Stimulated activated CD4-positive, alpha-beta T cell treated with anti-CD3 and anti-CD28 coated beads, Interleukin-15, amount 100 ng/mL, for 24 hours (primary cell): Measurements from ENCODE around the gene NCF2.
A peak's percentile ranks its signal among the peaks of the same experiment; 100 is the strongest.
"Not testable (repeated sequence)": the region's sequence is repeated elsewhere in the genome, so short reads cannot be mapped to it uniquely, and the experiment has no call there.

Source experiments
- DNase-seq: peaks from one replicate; pipeline ENCODE4 v3.0.0-alpha.2; 2020

The NCF2 gene, protein sequence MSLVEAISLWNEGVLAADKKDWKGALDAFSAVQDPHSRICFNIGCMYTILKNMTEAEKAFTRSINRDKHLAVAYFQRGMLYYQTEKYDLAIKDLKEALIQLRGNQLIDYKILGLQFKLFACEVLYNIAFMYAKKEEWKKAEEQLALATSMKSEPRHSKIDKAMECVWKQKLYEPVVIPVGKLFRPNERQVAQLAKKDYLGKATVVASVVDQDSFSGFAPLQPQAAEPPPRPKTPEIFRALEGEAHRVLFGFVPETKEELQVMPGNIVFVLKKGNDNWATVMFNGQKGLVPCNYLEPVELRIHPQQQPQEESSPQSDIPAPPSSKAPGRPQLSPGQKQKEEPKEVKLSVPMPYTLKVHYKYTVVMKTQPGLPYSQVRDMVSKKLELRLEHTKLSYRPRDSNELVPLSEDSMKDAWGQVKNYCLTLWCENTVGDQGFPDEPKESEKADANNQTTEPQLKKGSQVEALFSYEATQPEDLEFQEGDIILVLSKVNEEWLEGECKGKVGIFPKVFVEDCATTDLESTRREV

DNA sequence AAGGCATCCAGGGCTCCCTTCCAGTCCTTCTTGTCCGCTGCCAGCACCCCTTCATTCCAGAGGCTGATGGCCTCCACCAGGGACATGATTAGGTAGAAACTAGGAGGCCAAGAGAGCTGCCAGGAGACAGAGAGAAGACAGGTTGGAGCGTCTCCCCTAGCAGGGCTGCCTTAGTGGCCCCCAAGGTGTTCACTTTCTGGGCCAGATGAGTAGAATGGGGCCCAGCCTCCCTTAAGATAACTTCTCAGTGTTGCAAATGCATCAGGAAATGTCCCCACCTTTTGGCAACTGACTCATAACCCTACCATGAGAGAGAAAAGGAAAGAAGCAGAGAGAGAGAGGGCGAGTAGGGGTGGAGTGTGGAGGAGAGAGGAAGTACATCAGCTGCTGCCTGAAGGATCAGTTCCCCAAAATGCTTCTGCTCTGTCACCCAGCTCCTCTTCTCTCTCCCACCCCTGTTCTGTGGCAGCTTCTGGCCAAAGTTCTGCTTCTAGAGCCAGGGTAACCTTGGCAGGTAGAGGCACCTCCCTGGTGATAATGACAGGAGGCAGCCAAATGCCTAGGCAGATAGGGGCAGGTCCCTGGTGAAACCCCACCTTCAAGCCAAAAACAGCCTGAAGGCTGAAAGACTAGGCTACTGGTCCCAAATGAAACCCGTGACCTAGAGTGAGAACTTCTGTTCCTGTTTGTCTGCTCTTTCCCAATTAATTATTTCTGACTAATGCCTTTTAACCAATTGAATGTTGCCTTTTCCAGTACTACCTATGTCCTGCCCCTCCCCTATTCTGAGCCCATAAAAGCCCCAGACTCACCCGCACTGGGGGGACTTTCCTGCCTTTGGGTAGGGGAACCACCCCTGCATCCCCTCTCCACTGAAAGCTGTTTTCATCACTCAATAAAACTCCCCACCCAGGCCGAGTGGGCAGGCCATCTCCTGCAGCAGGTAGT is at the start of gene NCF2:
Gene NCF2 (minus strand): TSS at position 216 of the 948 bp plus-strand sequence. CDS start 130 bp downstream, at position 86.
- DNase-seq, result peak; percentile 42

DNA sequence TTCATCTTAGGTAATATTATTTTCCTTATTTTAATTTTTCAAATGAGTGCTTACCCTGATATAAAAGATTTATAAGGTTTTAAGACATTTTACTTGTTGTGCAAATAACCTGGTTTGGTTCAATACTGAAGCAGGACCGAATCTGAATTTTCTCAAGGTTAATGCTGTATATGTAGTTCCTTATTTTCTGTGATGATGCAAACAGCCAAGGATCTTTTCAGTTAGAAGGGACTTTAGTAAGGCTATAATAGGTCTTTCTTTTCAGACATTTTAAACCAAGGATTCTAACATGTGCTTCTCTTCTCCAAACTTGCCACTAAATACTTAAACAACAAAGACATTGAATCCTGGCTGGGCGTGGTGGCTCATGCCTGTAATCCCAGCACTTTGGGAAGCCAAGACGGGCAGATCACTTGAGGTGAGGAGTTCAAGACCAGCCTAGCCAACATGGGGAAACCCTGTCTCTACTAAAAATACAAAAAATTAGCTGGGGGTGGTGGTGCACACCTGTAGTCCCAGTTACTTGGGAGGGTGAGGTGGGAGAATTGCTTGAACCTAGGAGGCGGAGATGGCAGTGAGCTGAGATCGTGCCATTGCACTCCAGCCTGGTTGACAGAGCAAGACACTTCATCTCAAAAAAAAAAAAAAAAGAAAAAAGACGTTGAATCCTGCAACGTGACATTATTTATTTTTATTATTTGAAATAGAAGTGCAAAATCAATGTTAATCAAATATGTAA is 48.6 kb upstream of the NCF2 start:
- DNase-seq, result no peak

DNA sequence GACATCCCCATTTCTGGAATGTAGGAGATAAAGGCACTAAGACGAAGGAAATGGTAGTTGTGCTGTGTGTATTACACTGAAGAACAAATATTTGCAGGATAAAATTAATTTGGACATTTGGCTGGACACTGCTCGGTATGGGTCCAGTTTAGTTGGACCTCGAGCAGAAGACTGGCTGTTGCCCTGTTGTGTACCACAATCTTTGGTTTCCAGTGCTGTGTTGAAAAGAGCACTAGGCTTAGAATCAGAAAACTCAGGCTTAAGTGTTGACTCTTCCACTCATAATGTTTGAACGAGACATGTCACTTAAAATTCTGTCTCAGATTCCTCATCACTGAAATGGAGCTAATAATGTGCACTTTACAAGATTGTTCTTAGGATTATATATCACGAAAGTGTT is 46.5 kb upstream of the NCF2 start:
- no peak for DNase-seq

DNA sequence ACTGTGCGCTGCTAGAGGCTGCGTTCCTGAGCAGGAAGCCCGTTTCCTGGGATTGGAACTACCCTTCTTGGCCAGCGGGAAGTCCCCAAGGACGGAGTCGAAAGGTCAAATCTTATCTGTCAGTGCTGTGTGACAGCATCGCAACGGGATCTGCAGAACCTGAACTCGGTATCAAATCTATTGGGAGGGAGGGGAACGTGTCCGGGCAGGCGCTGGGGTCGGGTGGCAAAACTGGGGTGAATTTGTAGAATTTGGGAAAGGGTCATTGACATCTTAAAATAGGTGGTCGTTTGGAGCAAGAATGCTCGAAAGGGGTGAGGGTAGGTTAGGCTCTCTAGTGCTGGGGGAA is 46.0 kb upstream of the NCF2 start:
- no peak for DNase-seq

DNA sequence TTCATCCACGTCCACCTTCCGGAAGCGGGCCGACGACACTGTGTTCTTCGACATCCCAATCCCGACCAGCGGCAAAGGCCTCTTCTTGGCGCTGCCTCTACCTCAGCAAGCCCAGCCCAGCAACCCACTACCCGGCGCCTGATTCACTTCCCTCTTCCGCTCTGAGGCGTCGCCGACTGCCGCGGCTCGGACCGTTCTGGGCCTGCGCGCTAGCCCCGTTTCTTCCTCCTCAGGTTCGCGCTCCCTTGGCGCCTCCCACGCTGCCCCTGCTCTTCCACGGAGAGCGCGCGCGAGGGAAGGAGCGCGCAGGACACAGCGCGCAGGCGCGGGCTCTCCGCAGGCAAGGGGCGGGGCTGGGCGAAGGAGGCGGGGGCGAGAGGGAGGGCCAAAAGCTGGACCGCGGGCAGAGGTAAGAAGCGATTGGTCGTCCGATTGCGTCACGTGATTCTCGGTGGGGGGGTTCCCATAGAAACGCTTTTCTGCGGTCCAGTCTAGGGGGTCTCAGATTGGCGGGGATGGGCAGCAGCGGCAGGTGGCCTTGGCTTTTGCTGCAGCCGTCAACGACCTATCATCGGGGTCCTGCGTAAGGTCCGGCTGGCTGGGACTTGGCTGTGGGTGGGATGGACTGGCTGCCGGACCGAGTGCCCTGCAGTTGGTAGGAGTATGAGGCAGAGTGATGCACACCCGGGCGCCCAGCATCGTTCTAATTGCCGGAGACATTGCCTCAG is 45.5 kb upstream of the NCF2 start, which contains the start of gene ARPC5:
Gene ARPC5 (minus strand): TSS at position 178 of the 728 bp plus-strand sequence. CDS start 124 bp downstream, at position 54.
- DNase-seq, result peak; percentile 97

DNA sequence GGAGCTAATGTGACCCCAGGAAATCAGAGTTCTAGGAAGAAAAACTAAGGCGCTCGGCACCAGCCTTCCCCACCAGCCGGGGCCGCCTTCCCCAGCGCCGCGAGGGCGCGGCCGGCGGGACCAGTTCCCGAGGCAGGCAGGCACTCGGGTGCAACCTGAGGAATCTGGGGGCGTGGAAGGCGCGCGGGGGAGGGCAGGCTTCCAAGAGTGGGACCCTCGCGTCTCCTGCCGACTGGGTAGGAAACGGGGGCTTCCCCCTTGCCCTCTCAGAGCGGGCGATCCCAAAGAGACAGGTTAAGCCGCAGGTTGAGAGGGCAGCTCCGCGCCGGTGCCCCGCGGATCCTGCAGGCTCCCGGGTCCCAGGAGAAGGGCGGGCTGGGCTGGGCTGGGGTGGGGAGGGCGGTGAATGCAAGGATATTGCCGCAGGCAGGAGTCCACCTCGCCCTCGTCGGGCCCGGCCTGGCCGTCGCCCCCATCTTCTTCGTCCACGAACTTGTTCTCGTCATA is 44.9 kb upstream of the NCF2 start:
- peak; percentile 45 for DNase-seq

DNA sequence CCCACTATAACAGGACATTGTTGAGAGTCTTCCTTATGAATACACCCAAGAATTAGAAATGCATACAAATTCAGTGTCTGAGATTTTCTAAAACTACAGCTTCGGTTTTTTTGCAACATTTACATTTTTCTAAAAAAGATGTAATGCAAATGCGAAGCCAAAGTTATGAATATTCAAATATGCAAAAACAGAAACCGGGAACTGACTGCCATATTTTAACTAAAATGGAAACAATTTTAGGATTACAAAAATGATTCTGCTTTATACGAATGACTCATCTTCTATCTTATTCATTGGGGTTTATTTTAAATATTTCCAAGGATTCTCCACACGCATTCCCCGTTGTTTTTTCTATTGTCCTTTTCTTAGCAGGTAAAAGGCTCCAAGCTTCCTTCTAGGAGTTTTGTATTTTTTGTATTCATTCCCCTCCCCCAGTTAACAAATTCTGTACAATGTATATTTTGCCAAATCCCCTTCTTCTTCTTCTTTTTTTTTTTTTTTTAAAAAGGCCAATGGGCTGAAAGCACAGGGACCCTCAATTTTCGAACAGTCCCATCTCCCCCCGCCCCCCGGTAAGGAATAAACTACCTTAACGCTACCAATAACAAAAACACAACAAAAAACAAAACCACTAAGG is 44.3 kb upstream of the NCF2 start:
- DNase-seq, result no peak

DNA sequence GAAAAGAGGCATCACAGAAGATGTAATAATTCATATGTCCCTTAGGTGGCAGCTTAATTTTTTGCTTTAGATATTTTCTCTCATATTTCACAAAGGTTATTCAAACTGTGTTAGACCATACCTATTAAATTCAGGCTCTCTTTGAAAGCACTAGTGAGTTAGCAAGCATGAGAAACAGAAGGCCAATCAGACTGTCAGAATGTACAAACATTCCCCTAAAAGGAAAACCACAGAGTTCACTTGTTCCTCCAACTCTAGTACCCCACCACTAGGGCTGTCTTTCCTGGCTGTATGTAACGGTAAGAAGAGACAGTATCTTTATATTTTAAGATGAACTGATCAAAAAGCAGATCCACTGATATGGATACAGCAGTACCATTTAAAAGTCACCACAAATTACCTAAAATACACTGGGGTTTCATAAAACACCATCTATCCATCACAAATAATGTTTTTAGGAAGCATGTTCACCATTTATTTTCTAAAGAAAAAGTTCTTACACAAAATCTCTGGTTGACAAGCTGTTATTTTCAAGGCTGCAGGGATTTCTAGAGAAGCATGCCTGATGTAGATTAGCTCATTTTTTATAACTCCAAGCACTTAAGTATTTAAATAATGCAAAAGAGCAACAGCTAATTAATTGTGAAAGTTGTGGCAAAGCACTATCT is 43.6 kb upstream of the NCF2 start:
- peak; percentile 16 for DNase-seq

DNA sequence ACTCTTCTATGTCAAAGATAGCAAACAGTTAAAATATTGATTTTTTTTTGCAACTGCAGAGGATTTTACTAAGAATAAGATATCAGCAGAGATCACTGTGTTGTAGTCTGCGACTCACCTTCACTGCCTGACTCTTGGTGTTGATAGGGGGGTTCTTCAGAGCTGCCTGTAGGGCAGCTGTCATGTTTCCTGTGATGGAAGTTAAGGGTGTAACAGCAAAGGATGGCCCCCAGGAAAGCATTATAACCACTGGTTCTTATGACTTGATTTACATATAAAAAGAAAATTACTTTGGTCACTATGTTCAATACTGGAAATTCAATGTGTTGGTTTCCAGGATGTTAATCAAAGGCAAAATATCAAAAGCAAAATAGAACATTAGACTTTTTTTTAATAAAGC is 42.7 kb upstream of the NCF2 start:
- peak; percentile 14 for DNase-seq

DNA sequence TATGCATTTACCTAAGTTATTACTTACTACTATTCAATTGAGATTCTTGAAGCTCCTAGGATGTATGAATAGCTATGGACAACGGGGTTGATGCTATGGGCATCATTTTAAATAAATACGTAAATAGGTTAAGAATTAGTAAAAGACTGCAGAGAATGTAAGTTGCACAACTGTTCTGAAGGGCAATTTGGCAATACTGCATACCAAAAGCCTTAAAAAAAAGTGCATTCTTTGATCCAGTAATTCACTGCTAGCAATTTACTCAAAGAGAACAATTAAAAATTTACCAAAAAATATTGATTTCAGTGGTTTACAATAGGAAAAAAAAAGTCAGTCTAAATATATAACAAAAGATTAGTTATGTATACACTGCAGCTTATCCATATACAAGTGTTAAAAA is 41.9 kb upstream of the NCF2 start:
- no peak for DNase-seq

DNA sequence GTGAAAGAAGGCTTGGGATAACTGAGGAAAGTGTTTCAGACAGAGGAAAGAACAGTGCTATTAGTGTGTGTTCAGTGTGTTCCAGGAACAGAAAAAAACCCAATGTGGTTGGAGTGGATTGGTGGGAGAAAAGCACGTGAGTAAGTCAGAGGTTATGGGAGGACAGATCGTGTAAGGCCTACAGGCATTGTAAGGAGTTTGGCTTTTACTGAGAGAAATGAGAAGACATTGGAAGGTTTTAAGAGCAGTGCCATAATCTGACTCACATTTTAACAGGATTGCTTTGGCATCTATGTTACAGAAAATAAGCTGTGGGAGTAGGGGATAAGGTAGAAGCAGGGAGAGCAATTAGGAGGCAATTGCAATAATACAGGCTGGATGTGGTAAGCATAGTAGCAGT is 40.5 kb upstream of the NCF2 start:
- no peak for DNase-seq

DNA sequence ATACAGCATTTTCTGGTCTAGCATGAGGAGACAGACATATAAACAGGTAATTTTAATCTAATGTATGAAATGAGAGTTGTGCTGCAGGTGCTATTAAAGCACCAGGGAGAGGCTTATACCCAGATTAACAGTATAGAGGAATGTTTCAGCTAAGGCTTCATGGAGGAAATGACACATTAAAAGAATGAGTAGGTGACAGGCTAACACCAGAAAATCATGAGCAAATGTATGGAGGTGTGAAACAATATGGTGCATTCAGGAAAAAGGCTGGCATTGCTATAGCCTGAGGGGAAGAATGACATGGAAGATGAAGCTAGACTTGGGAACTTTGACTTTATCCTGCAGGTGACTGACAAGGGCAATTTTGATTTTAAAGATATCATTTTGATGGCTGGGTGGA is 38.3 kb upstream of the NCF2 start:
- DNase-seq, result no peak

DNA sequence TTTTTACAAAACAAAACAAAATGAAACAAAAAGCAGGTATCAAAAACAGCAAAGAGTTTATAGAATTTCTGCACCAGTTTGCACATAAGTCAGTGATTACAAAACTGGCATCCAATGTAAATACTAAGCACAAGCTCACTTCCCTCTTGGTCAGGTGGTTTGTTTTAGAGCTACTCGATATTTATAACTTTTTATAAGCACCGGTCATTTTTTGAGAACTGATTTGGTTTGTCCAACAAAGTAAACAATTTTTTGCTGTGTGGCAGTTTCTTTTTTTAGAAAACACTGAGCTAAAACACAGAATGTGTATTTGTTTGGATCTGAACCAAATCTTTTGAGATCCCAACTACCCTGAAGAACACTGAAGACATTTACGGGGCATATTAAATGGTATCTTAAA is 36.0 kb upstream of the NCF2 start:
- not testable (repeated sequence) for DNase-seq

DNA sequence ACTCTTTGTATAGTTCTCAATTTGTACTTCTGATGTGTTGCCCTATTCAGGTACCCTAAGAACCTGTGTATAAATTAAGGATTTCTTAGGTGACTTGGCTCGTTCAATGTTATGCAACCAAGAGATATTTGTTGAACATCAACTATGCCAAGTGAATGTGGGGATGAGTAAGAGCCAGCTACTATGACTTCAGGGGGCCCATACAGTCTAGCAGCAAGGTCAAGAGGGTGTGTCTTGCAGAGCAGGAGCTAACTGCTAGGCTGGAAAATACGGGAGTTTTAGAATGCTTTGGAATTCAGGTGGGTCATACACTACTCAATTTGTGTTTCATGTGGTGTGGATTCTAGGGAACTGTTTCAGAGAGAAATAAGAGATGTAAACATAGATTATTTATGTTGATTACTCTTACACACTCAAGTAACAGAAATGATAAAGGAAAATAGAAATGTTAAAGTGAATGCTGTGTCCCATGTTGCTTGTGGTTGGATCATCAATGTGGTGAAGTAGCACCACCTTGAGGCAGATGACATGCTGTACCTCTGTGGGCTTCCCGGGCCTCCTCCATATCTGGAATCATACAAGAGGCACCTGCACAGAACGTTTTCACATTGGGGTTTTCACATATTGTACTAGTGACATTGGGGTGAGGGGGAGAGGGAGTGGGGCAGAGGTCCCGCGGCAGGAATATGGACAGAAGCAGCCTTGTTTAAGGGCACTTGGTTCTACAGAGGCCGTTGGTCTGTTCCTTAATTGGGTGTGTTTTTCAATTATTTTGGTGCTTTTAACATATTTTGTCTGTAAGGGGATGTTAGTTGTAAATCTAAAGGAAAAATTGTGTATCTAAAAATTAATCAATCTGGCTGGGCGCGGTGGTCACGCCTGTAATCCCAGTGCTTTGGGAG is 32.9 kb upstream of the NCF2 start:
- DNase-seq, result peak; percentile 44

DNA sequence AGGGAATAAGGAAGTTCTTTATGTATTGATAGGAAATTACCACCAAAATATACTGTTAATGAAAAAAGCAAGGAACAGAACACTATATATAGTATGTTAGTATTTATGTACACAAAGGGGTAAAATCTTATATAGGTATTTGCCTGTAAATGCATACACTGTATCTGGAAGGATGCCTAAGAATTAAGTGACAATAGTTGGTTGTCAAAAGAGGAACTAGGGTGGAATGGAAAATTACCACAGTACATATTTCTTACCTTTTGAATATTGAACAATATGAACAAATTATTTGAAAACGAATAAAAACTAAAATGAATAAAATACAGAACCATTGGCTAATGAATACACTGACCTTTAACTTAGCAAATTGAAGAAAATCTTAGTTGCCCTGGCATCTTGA is 31.8 kb upstream of the NCF2 start:
- DNase-seq, result no peak

DNA sequence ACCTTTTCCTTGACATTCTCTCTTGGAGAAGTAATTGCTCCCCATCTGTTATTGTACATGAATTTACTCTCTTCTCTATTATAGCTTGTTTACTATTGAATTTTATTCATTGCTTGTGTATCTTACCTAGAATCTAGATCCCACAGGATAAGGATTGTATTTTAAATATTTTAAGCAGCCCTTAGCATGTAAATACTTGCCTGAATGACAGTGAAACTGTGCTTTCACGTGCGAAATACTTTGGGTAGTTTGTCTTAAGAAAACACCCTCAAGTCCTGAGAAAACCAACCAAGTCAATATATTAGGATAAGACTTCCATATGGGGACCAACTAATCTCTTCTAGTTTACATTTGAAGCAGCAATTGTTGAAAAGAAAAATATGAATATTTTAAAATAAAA is 30.1 kb upstream of the NCF2 start:
- no peak for DNase-seq

DNA sequence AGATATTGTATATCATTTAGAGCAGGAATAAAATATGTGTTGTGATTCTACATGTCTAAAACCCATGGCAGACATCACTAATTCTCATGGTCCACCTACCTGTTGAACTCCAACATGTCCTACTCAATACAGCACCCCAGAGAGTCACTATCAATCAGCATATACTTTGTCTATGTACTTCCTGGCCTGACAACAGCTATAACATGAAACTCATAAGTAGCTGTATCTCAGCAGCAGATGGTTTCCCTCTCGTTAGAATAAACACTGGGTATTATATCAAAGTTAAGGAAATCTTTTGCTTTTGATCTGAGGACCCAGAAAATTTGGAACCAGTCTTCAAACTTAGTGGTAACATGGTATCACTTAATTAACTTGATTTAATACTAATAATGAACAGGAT is 29.5 kb upstream of the NCF2 start:
- no peak for DNase-seq

DNA sequence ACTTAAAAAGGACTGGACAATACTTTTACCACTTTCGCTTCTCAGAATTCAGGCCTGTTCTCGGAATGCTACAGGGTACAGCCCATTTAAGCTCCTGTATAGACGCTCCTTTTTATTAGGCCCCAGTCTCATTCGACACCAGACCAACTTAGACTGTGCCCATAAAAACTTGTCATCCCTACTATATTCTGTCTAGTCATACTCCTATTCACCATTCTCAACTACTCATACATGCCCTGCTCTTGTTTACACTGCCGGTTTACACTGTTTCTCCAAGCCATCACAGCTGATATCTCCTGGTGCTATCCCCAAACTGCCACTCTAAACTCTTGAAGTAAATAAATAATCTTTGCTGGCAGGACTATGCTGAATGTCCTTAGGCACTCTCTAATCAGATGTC is 27.9 kb upstream of the NCF2 start:
- DNase-seq, result not testable (repeated sequence)

DNA sequence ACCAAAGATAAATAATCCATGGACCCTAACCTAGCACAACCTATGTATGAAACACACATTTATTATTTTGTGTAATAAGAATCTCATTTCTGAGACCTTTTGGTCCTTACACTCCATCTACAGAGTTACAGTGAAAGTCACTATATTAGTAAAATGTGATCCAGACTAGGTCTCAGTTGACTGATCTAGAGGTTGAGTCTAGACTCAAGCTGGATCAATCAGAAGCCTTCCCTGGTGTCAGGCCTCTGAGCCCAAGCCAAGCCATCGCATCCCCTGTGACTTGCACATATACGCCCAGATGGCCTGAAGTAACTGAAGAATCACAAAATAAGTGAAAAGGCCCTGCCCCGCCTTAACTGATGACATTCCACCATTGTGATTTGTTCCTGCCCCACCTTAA is 22.7 kb upstream of the NCF2 start:
- DNase-seq, result not testable (repeated sequence)

DNA sequence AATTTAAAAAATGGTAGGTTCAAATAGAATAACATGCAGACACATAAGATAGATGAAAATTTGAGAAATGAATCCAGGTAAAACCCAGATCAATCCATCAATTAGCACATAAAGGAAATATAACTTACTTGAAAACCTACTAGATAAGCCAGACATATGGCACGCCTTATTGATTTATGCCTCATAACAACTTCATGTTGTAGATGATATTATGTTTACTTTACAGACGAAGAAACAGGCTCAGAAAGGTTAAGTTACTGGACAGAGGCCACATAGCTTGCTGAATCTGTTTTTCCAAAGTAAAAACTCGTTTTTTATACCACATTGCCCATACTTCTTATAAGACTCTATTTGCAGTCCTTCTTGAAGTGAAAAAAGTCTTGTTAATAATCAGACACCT is 22.1 kb upstream of the NCF2 start:
- no peak for DNase-seq
